Upper lobe of right lung (tissue), 1 donor: Measurements from ENCODE around the gene CAMKMT. TPM values are rescaled to one million over a fixed set of nuclear protein-coding genes. Genes with fewer than 3 reads are reported as not detected.
"Not testable (repeated sequence)": the region's sequence is repeated elsewhere in the genome, so short reads cannot be mapped to it uniquely, and the experiment has no call there.

Experiments used
- ATAC-seq: fragments of 200-7000 bp; cut with Tn5 transposase; one replicate; pipeline ENCODE4 v1.9.1; 2020; ENCODE audit warnings: mild to moderate bottlenecking, moderate library complexity
- DNase-seq: peaks from one replicate; pipeline ENCODE4 v3.0.0-alpha.2; 2020
- H3K27ac ChIP-seq: fragments of 200-600 bp; one replicate; pipeline ENCODE4 v1.8.0; 2022
- H3K27me3 ChIP-seq: fragments of 200-600 bp; one replicate; pipeline ENCODE4 v1.8.0; 2022; ENCODE audit warnings: mild to moderate bottlenecking
- H3K36me3 ChIP-seq: fragments of 200-600 bp; one replicate; pipeline ENCODE4 v1.8.0; 2022
- H3K4me1 ChIP-seq: fragments of 200-600 bp; one replicate; pipeline ENCODE4 v1.8.0; 2022
- H3K4me3 ChIP-seq: fragments of 200-600 bp; one replicate; pipeline ENCODE4 v1.8.0; 2022; ENCODE audit warnings: mild to moderate bottlenecking
- H3K9me3 ChIP-seq: fragments of 200-600 bp; one replicate; pipeline ENCODE4 v1.8.0; 2022
- intact Hi-C: fragments of 100-400 bp; cut with DNase I; formaldehyde crosslinking; loops from one replicate; pipeline ENCODE4 v1.11.0; 2022
- total RNA-seq: library from RNA; stranded (reverse); fragmentation: NEBNext Ultra II Directional; extraction: Animal tissue kit (Norgen Biotek cat#: 25700); gene quantifications from one replicate; pipeline ENCODE4 v1.2.1, GENCODE V29; 2021
- TF ChIP-seq, protein P1 (sequence below): fragments of 200-600 bp; IDR thresholded peaks from one replicate; pipeline ENCODE4 v1.8.0; 2022; ENCODE audit warnings: antibody characterized with exemption
- donor health status: DM: no; HTN: yes; CAD: no; lungs with severe emphysema.

CAMKMT gene
- total RNA-seq, 1 donor from 2014 or later: 10.5 TPM

DNA sequence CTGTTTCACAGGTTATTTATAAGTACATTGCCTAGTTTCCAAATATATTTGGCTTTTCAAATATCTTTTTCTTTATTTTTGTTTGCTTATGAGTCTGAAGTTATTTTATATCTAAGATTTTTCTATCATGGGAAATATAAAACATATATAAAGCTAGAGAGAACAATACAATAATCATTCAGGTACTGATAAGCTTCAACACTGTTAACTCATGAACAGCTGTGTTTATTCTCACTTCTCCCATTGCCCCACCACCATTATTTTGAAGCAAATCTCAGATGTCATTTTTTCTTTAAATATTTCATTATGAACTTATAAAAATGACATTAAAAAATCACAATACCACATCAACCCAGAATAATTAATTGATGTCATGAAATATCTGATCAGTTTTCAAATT lies 9.7 kb downstream of the CAMKMT start:
- H3K9me3 ChIP-seq: no peaks in the 10 kb centered on the region
- ATAC-seq (no peak), DNase-seq (no peak)
- intact Hi-C loops: no loop called here
- H3K27ac ChIP-seq: no peak overlapping the region
- H3K4me1 ChIP-seq: no peaks in the 10 kb centered on the region
- no peaks in the 10 kb centered on the region for H3K27me3 ChIP-seq
- TF ChIP-seq, protein P1, sequence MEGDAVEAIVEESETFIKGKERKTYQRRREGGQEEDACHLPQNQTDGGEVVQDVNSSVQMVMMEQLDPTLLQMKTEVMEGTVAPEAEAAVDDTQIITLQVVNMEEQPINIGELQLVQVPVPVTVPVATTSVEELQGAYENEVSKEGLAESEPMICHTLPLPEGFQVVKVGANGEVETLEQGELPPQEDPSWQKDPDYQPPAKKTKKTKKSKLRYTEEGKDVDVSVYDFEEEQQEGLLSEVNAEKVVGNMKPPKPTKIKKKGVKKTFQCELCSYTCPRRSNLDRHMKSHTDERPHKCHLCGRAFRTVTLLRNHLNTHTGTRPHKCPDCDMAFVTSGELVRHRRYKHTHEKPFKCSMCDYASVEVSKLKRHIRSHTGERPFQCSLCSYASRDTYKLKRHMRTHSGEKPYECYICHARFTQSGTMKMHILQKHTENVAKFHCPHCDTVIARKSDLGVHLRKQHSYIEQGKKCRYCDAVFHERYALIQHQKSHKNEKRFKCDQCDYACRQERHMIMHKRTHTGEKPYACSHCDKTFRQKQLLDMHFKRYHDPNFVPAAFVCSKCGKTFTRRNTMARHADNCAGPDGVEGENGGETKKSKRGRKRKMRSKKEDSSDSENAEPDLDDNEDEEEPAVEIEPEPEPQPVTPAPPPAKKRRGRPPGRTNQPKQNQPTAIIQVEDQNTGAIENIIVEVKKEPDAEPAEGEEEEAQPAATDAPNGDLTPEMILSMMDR: no peak
- H3K36me3 ChIP-seq: no peaks in the 10 kb centered on the region
- no peak overlapping the region for H3K4me3 ChIP-seq

- intact Hi-C loops: no loop called here
- no peaks in the 10 kb centered on the region for H3K4me1 ChIP-seq
- TF ChIP-seq, protein P1: no peak
- H3K27me3 ChIP-seq: no peaks in the 10 kb centered on the region
- DNase-seq (no peak), ATAC-seq (no peak)
- H3K9me3 ChIP-seq: no peaks in the 10 kb centered on the region
- no peak overlapping the region for H3K4me3 ChIP-seq
- no peaks in the 10 kb centered on the region for H3K36me3 ChIP-seq
- no peak overlapping the region for H3K27ac ChIP-seq
Measured at GRCh38 chr2:44372246-44372645, 10.5 kb downstream of the CAMKMT start.

GRCh38 chr2:44377486-44377885 lies 15.7 kb downstream of the CAMKMT start:
- H3K27me3 ChIP-seq: no peaks in the 10 kb centered on the region
- intact Hi-C loops: no loop called here
- no peak for ATAC-seq
- no peak for DNase-seq
- H3K9me3 ChIP-seq: no peaks in the 10 kb centered on the region
- H3K36me3 ChIP-seq: no peaks in the 10 kb centered on the region
- TF ChIP-seq, protein P1: no peak
- no peak overlapping the region for H3K27ac ChIP-seq
- H3K4me3 ChIP-seq: no peak overlapping the region
- no peaks in the 10 kb centered on the region for H3K4me1 ChIP-seq

GRCh38 chr2:44385226-44385625 lies 23.5 kb downstream of the CAMKMT start:
- H3K4me3 ChIP-seq, H3K36me3 ChIP-seq, intact Hi-C loops, H3K27me3 ChIP-seq, ATAC-seq, DNase-seq, H3K27ac ChIP-seq, H3K4me1 ChIP-seq, H3K9me3 ChIP-seq: not testable (repeated sequence)

DNA sequence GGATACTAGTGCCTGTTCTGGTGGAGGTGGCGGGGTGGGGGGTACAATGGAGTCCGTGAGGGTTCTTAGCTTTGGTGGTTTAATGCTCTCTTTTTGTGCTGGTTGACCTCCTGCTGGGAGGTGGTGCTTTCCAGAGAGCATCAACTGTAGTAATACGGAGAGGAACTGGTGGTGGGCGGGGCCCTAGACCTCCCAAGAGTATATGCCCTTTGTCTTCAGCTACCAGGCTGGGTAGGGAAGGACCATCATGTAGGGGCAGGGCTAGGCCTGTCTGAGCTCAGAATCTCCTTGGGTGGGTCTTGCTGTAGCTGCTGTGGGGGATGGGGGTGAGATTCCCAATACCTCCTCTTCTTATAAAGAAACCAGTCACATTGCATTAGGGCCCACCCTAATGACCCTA lies 27.1 kb downstream of the CAMKMT start:
- Histone ChIP-seq H3K4me3 (no peak overlapping the region), H3K27ac (no peak overlapping the region), H3K9me3 (no peaks in the 10 kb centered on the region), H3K27me3 (no peaks in the 10 kb centered on the region), H3K36me3 (no peaks in the 10 kb centered on the region), H3K4me1 (no peaks in the 10 kb centered on the region)
- intact Hi-C loops: no loop called here
- TF ChIP-seq, protein P1: no peak
- ATAC-seq (no peak), DNase-seq (no peak)

DNA sequence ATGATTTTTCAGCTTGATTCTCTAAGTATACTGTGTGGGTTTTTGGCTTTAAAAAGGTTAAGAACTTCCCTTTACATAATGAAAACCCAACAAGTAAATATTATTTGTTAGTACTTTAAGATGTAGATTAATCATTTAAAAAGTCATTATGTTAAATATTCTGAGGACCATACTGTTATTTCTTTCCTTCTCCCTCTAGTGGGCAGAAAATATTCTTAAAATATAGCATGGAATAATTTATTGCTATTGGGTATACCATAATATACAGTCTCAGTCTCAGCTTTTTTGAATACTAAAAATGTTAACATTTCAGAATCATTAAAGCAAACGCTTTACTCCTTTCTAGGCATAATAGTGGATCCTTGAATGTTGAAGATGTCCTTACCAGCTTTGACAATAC lies 28.1 kb downstream of the CAMKMT start:
- no peak overlapping the region for H3K4me3 ChIP-seq
- H3K9me3 ChIP-seq: no peaks in the 10 kb centered on the region
- H3K27ac ChIP-seq: no peak overlapping the region
- TF ChIP-seq, protein P1: peak; percentile 18
- H3K27me3 ChIP-seq: no peaks in the 10 kb centered on the region
- ATAC-seq (no peak), DNase-seq (no peak)
- no peaks in the 10 kb centered on the region for H3K4me1 ChIP-seq
- intact Hi-C loops: no loop called here
- H3K36me3 ChIP-seq: no peaks in the 10 kb centered on the region
